ENCODE data around the gene GPATCH3.
"Not testable (repeated sequence)": the region's sequence is repeated elsewhere in the genome, so short reads cannot be mapped to it uniquely, and the experiment has no call there.

GPATCH3 gene, protein sequence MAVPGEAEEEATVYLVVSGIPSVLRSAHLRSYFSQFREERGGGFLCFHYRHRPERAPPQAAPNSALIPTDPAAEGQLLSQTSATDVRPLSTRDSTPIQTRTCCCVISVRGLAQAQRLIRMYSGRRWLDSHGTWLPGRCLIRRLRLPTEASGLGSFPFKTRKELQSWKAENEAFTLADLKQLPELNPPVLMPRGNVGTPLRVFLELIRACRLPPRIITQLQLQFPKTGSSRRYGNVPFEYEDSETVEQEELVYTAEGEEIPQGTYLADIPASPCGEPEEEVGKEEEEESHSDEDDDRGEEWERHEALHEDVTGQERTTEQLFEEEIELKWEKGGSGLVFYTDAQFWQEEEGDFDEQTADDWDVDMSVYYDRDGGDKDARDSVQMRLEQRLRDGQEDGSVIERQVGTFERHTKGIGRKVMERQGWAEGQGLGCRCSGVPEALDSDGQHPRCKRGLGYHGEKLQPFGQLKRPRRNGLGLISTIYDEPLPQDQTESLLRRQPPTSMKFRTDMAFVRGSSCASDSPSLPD

DNA sequence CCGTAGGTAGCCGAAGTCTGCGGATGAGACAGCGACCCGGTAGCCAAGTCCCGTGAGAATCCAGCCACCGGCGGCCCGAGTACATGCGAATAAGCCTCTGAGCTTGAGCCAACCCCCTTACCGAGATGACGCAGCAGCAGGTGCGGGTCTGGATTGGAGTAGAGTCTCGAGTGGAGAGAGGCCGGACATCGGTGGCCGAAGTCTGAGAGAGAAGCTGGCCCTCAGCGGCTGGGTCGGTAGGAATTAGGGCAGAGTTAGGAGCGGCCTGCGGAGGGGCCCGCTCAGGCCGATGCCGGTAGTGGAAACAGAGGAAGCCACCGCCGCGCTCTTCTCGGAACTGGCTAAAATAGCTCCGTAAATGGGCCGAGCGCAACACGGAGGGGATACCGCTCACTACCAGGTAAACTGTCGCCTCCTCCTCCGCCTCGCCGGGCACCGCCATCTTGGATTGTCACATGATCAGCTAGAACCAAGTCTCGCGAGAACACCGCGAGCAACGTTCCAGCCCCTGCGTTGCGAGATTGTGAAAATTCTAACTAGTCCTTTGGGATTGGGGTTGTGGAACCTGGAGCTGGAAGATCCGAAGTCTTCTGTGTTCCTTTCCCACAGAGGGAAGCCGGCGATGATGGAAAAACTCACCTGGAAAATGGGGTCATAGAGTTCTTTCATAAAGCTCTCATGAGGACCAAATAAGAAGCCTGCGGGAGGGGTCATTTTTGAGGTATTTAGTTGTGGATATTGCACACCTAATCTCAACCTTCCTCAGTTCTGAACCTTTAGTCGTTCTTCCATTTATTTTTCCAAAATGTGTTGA, at the start of gene GPATCH3:
Gene GPATCH3 (minus strand): TSS at position 467 of the 814 bp plus-strand sequence. CDS start 25 bp downstream, at position 442.
- DNase-seq: peak; percentile 20

DNA sequence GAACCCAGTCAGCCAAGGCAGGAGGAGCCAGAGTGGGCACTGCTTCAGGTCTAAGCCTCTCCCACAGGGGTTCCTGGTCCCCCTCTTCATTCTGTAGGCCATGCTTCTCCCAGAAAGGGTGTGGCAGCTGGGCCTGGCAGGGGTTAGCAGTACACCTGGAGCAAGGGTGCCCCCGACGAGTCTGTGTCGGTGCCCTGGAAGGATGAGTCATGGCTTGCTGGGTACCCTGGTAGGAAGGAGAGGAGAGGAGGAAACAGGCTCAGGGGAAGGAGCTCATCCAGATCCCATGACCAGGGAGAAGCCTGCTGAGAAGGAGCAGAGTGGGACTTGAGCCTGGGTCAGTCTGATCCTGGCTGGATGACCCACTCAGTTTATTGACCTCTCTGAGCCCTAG, 49.7 kb upstream of the GPATCH3 start:
- no peak for DNase-seq

DNA sequence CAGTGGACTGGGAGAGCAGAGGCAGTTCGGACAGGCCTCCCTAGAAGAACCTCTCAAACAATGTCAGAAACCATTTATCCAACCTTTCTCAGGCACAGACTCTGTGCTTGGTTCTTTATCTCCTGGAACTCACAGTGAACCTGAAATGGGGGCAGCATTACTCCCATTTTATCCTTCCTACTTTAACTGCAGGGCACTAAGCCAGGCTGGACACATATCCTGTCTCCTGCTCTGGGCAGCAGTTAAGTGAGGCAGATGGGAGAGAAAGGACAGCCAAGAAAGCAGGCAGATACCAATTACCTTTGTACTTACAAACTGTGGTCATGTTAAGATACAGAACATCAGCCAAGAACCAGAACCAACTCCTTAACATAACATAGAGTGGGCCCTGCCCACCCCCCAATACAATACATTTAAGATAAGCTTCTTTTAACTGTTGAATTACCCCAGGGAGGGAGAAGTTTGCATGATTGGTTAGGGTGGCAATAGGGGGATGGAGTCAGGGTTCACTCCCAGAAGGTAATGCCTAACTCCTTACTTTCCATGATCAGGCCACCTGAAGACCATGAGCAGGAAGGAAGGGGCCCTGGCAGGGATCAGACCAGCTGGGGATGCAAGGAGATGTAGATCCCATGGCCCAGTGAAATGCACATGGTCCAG, 49.1 kb upstream of the GPATCH3 start:
- DNase-seq: no peak

DNA sequence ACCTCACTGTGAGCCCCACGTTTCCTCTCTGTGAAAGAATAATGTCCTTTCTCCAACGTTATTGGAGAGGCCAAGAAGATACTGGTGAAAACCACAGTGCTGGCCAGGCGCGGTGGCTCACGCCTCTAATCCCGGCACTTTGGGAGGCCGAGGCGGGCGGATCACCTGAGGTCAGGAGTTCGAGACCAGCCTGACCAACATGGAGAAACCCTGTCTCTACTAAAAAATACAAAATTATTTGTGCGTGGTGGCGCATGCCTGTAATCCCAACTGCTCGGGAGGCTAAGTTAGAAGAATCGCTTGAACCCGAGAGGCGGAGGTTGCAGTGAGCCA, 48.4 kb upstream of the GPATCH3 start:
- DNase-seq: not testable (repeated sequence)

GRCh38 chr1:26946270-26946669, 46.0 kb upstream of the GPATCH3 start:
- DNase-seq: no peak

DNA sequence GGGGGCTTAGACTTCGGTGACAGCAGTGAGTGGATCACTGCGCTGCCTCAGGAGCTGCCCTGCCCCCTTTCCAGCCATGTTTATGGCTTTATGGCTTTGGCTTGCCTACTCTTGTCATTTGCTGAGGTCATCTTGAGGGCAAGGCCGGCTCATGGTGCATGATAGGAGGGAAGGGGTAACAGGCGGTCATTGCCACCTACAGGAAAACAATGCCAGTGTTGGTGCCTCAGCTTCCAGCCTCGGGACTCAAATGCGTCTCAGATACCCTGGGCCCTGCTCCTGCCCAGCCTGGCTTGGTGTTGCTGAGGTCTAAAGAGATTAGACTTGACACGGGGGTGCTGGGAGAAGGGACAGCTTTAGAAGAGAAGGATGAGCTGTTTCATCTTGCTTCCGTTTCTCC, 45.5 kb upstream of the GPATCH3 start:
- DNase-seq: no peak

DNA sequence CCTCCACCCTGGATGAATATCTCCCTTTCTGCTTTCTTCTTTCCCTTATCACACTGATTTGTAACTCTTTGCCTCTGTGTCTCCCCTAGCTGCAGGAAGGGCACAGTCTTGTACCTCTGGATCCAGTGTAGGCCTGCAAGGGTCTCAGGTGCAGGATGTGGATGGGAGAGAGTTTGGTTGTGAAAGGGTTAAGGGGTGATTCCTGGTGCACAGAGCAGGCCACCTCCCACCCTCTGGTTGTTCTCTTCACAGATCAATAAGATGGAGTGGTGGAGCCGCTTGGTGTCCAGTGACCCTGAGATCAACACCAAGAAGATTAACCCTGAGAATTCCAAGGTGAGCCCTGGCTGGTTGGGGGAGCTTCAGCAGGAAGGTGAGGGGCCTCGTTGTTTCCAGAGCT, 44.9 kb upstream of the GPATCH3 start:
- DNase-seq: no peak

- no peak for DNase-seq
Observed at GRCh38 chr1:26942656-26943055, 42.4 kb upstream of the GPATCH3 start.

GRCh38 chr1:26941311-26941710, 41.0 kb upstream of the GPATCH3 start:
- DNase-seq: no peak

DNA sequence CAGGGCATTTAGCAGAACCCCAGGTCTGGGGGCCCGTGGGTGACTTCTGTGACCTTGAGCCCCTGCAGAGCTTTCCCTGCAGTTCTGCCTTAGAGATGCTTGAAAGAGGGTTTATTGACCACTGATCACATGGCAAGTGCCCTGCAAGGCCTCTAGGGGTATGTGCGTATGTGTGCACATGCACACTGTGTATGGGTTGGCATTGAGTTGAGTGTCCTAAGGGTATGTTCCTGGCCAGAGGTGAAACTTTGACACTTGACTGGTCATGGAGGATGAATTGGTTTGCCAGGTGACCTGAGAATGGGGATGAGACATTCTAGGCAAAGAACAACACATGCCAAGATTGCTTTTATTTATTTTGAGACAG, 38.4 kb upstream of the GPATCH3 start:
- DNase-seq: no peak

GRCh38 chr1:26938004-26938658, 37.9 kb upstream of the GPATCH3 start:
- no peak for DNase-seq

- DNase-seq: no peak
Observed at GRCh38 chr1:26936823-26937222, 36.6 kb upstream of the GPATCH3 start.

- no peak for DNase-seq
Observed at GRCh38 chr1:26932531-26932930, 32.3 kb upstream of the GPATCH3 start.

DNA sequence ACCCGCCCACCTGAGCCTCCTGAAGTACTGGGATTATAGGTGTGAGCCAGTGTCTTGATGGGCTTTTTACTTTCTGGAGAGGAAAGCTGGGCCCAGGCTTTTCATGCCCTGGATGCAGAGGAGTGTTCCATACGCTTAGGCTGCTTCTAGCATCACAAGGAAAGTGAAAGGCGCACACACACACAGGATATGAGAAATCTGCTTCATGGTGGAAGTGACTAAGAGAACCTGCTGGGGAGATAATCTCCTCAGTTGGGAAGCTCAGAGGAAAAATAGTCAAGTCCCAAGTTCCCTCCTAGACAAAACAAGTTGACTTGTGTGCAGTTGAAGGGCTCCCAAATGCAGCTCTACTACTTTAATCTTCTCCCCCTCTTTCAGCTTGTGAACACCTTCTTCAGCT, 23.4 kb upstream of the GPATCH3 start:
- DNase-seq: no peak

DNA sequence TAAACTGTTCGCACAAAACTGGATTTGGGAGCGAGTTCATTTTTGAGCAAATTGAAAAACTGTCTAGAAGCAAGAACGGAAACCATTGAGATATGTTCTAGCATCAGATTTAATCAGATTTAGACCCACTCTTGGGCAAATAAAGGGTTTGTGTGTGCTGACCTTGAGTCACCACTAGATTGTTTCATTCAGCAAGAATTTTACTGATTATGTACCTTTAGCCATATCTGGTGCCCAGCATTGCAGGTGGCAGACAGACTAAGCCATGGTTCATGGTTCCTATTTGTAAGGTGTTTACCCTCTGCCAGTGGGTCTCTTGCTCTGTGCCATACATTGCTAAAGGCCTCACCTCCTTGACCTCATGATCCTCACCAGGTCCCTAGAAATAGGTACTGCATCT, 22.6 kb upstream of the GPATCH3 start:
- no peak for DNase-seq

GRCh38 chr1:26922431-26922729, 22.1 kb upstream of the GPATCH3 start:
- DNase-seq: no peak

- DNase-seq: peak; percentile 77
Observed at GRCh38 chr1:26921540-26922430, 21.5 kb upstream of the GPATCH3 start, which contains the start of gene NUDC. NUDC (plus strand) TSS chr1:26921743; CDS start chr1:26921849, 106 bp downstream.

DNA sequence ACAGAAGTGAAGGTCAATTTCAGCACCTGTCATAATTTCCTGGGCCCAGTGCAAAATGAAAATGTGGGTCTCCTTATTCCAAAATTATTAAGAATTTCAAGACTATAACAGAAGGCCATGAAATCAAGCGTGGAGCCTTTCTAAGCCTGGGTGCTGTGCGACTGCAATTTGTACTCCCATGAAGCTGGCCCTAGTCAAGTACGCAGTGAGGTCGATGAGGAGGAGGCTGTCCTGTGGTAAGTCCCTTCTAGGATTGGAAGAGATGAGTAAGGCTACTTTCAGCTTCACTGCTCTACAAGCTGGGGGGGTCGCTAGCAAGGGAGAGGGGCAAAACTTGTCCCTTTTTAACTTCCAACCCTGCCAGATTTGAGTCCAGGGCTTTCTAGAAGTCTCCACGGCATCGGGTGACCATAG, 20.9 kb upstream of the GPATCH3 start:
- DNase-seq: no peak

- no peak for DNase-seq
Observed at GRCh38 chr1:26915204-26915842, 15.1 kb upstream of the GPATCH3 start.

DNA sequence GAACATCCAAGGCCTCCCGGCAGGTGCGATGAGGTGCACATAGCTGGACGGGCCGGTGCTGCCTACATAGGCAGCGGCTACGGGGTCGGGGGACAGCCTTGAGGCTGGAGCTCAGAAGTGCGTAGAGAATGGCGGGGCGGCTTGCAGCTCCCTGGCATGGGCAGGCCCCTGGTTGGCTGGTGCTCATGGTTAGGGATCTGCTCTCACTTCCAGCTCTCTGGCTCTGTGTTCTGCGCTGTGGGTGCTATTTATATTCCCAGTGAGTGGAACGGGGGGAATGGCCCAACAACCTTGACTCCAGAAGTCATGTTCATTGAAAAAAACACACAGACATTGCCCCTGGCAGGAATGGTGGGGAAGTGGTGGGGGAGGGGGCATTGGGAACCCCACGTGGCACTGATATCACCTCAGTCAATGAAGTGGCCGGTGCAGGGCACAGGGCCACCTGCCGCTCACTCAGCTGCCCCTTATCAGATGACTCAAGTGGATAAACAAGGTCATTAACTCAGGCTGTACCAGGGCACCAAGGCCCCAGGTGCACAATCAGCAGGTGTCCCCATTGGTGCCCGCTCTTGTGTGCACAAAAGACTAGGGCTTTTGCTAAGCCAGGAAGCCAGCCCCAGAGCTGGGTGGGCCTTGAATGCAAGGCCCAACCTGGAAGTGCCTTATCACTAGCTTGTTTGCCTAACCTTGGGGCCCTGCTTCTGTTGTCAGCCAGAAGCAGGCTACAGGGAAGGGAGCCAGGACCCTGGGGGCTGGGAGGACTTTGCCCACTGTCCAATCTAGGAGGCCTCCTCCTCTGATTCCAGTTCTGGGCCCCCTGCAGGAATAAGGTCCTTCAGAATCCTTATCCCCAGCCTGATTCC, 13.7 kb upstream of the GPATCH3 start, which contains the start of gene NR0B2:
Gene NR0B2 (minus strand): TSS at position 222 of the 866 bp plus-strand sequence. CDS start 35 bp downstream, at position 187.
- peak; percentile 63 for DNase-seq
